Measurements from ENCODE around the gene AGBL4.

DNA sequence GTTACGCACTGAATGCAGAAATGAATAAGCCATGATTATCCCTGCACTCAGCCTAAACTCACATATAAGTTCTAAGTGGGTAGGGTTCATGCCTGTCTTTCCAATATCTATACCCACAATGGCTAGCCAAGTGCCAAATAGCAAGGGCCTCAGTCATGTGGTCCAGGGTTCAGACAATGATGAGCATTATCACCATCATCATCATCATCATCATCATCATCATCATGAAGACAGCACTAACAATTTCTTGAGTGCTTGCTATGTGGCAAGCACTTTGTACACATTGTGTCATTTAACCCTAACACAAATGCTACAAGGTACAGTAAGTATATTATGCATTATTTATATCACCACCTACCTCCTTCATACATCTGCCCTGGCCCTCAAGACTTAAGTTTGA lies 500.0 kb downstream of the AGBL4 start:
- TF ChIP-seq, protein P1, sequence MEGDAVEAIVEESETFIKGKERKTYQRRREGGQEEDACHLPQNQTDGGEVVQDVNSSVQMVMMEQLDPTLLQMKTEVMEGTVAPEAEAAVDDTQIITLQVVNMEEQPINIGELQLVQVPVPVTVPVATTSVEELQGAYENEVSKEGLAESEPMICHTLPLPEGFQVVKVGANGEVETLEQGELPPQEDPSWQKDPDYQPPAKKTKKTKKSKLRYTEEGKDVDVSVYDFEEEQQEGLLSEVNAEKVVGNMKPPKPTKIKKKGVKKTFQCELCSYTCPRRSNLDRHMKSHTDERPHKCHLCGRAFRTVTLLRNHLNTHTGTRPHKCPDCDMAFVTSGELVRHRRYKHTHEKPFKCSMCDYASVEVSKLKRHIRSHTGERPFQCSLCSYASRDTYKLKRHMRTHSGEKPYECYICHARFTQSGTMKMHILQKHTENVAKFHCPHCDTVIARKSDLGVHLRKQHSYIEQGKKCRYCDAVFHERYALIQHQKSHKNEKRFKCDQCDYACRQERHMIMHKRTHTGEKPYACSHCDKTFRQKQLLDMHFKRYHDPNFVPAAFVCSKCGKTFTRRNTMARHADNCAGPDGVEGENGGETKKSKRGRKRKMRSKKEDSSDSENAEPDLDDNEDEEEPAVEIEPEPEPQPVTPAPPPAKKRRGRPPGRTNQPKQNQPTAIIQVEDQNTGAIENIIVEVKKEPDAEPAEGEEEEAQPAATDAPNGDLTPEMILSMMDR (IDR thresholded peaks at IDR 0.05; ENCODE audit: low read length) = no peak
- no peak for TF ChIP-seq EZH2 (IDR thresholded peaks at IDR 0.05; ENCODE audit: borderline replicate concordance, low read length)

Data from OCI-LY1 (cell line).